Pons (tissue), 1 donor: Measurements from ENCODE around the gene GNB1L.

Source experiments
- DNase-seq: peaks from one replicate; pipeline ENCODE4 v3.0.0-alpha.2; 2016; ENCODE audit warnings: low spot score

GNB1L gene

DNA sequence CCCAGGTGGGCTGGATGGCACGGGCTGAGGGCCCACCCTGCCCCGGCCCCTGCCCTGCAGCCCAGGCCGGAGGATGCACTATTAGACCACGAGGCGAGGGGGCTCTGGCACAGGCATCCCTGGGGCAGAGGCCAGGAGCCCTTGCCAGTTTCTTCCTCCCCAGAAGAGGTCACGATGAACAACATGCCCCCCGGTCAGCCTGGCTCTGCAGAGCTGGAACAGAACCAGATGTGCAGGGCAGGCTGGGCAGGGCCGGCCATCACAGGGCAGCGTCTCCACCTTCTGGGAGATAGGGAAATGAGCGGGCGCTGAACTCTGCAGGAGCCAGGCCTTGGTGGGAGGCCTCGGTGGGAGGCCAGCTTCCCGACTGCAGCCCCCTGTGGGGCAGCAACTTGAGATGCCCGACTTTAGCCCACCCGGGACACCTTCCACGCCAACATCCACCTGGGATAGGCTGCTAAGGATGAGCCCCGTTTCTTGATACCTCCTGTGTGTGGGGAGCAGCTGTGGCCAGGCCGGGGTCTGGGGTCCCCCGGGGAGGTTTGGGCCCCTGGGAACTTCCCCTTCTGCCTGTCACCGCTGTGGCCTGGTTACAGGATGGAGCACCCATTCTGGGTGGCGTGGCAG is 21.8 kb upstream of the GNB1L start:
- no peak for DNase-seq

GRCh38 chr22:19875531-19876313 is 21.0 kb upstream of the GNB1L start:
- no peak for DNase-seq

- no peak for DNase-seq
Measured at GRCh38 chr22:19875061-19875530, 20.4 kb upstream of the GNB1L start.

GRCh38 chr22:19874307-19875060 is 19.8 kb upstream of the GNB1L start:
- no peak for DNase-seq

DNA sequence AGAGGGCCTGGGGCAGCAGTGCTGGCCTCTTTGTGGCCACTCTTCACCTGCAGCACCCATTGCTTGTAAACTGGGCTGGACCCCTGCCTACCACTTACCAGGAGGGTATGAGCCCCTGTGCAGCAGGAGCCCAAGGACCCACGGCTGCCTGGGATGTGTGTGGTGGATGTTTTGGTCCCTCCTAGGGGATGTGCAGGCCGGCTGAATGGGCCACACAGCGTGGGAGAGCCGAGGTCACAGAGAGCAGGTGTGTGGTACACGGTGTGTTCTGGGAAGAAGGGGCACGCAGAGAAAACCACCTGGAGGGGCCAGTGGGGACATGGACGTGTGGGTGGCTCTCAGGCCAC is 19.3 kb upstream of the GNB1L start:
- DNase-seq: no peak

- no peak for DNase-seq
Measured at GRCh38 chr22:19873138-19873959, 18.7 kb upstream of the GNB1L start.

DNA sequence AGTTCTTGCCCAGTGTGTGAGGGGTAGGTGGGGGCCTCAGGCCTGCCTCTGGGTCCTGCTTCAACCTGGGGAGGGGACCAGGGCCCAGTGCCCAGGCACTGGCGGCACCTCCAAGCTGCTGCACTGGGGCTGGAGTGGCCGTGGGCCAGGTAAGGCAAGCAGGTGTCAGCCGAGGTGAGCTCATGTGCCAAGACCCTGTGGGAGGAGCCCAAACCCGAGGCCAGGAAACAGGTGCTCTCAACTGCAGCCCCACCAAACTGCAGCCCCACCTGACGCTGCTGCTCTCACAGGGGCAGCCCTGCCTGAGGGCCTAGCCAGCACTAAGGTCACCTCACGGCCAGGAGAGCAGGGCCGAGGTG is 18.1 kb upstream of the GNB1L start:
- DNase-seq: no peak

- no peak for DNase-seq
Measured at GRCh38 chr22:19871845-19872778, 17.4 kb upstream of the GNB1L start.

- no peak for DNase-seq
Measured at GRCh38 chr22:19871023-19871844, 16.6 kb upstream of the GNB1L start.

DNA sequence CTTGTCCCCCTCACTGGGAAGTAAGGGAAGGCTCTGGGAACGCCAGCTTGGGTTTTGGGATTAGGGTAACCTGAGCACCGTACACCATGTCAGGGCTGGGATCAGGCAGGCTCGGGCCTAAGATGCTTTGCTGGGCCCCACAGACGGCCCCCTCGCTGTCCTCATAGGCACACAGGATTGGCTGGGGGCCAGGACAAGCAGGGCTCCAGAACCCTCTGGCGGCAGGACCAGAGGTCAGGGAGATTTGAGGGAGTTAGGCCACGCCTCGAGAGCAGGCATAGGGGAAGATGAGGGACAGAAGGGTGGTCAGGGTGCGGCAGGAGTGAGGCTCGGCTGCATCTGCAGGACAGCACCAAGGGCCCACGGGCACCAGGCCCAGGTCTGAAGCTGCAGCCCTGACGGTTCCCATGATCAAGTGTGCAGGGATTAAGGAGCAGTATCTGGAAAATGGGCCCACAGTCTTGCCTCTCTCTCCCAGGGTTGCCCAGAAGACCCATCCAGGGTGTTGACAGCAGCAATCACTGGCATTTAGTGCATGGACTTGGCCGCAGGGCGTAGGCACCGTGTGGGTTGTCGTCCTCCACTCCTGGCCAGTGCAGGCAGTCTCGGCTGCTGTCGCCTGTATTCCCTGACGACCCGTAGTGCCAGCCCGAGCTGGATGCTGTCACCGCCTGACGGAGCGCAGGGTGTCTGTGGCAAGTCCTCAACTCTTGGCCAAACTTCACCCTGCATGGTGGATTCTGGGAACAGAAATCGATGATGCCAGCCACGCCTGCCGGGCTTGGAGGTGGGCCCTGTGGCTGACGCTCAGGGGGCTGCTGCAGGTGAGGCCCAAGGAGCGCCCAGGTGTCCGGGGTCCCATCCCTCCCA is 15.7 kb upstream of the GNB1L start:
- DNase-seq: no peak

DNA sequence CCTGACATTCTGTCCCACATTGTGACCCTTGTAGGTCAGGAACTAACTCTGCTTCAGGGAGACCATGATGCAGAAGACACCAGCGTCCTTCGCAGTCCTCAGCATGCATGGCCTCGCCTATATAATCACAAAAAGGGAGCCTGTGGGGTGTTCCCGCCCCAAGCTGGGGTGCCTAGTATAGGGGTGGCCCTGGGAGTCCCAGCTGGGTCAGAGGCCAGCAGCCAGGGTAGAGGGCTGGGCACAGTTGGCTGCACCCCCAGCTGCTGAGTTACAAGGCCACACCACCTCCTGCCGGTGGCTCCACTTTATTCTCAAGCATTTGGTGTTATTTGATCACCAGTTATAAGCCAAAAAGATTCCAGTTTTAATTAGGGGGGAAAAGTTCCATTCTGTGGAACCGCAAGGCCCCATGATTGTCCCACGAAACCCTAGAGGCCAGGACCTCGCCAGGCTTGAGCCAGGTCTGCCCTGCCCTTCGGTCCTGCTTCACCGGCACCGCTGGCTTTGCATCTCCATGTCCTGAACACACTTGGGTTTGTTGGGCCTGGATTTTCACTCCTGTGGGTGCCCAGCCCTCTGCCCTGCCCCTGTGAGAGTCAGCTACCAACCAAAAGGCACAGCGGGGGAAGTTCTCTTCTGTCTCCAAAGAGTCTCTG is 15.0 kb upstream of the GNB1L start:
- DNase-seq: no peak

DNA sequence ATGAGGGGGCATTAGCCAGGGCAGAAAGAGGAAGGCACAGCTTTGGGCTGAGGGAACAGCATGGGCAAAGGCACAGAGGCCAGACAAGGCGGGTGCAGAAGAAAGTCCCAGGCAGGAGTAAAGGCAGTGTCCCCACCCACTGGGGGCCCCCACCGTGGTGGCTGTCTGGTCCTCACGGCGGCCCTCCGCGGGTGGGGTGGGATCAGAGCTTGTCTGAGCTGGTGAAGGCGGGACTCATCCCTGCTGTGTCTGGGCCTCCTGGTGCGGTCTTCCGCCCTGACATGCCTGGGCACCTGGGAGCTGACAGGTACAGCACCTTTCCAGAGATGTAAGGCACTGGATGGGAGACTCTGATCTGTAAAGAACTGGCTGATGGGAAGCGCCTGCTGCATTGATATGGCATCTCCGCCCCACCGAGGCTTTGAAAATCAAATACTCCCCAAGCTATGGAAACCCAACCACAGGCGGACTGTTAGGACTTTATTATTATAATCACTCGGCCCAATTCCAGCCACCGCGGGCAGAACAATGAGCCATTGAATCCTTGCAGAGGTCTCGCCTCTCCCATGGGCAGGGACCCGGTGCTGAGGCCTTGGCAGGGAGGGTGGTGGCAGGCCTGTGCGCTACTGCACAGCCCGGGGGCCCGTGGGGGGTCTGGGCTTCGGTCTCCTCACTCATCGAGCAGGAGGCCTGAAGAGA is 14.2 kb upstream of the GNB1L start:
- peak; percentile 73 for DNase-seq

DNA sequence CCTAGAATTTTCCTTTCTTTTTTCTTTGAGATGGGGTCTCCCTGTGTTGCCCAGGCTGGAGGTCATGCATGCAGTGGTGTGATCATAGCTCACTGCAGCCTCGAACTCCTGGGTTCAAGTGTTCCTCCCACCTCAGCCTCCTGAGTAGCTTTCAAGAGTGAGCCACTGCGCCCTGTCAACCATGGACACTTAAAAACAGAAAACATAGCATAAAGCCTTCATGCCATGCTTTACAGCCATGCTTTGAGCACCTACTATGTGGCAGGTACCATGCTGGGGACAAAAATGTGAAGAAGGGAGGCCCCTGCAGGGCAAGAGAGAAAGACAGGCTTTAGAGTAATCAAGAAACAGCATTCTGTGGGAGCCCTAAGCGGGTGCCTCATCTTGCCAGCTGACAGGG is 13.7 kb upstream of the GNB1L start:
- DNase-seq: no peak

- DNase-seq: no peak
Measured at GRCh38 chr22:19867617-19868016, 12.9 kb upstream of the GNB1L start.

DNA sequence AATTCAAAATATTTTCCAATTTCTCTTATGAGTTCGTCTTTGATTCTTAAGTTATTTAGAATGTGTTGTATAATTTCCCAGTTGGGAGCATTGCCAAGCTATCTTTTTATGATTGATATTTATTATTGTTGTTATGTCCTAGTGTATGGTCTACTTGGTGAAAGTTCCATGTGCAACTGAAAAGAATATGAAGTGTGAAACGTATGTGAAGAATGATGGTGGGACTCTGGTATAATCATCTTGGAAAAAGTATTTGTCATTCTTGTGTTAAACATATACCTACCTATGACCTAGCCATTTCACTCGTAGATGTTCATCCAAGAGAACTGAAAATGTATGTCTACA is 12.0 kb upstream of the GNB1L start:
- DNase-seq: no peak

DNA sequence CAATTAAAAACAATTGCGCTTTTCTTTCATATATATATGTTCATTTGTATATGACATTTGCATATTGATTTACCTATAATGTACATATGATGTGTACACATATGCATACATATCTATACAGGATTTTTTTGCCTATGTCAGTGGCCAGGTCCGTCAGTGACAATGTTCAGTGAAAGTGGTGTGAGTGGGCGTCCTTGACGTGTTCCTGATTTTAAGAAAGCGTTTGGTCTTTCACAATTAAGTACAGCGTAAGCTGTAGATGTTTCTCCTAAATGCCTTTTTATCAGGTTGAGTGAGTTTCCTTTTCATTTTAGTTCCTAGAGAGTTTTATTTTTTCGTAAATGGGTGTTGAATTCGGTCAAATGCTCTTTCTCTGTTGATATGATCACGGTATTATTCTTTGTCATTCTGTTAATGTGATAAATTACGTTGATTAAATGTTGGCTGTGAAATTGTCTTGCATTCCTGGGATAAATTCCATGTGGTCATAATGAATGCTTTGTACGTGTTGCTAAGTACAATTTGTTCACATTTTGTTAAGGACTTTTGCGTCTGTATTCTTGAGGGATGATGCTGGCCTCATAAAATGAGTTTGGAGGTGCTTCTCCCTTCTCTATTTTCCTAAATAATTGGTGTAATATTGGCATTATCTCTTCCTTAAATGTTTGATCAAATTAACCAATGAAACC is 10.6 kb upstream of the GNB1L start:
- DNase-seq: no peak

DNA sequence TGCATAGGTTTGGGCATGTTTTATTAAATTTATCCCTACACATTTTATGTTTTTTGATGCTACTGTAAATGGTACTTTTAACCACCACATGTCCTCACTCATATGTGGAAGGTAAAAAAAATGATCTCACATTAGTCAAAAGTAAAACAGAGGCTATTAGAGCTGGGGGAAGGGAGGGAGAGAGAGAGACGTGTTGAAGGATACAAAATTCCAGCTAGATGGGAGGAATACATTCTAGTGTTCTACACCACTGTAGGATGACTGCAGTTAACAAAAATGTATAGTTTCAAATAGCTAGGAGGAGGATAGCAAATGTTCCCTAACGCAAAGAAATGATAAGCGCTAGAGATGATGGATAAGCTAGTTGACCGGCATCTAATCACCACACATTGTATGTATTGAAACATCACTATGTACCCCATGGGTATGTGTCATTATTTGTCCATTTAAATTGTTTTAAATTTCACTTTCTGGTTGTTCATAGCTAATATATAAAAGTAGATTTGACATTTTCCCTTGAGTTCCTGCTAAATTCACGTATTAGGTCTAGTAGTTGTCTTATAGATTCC is 9.9 kb upstream of the GNB1L start:
- no peak for DNase-seq
